ENCODE data around the gene LINGO4.

- TF ChIP-seq, protein P1, sequence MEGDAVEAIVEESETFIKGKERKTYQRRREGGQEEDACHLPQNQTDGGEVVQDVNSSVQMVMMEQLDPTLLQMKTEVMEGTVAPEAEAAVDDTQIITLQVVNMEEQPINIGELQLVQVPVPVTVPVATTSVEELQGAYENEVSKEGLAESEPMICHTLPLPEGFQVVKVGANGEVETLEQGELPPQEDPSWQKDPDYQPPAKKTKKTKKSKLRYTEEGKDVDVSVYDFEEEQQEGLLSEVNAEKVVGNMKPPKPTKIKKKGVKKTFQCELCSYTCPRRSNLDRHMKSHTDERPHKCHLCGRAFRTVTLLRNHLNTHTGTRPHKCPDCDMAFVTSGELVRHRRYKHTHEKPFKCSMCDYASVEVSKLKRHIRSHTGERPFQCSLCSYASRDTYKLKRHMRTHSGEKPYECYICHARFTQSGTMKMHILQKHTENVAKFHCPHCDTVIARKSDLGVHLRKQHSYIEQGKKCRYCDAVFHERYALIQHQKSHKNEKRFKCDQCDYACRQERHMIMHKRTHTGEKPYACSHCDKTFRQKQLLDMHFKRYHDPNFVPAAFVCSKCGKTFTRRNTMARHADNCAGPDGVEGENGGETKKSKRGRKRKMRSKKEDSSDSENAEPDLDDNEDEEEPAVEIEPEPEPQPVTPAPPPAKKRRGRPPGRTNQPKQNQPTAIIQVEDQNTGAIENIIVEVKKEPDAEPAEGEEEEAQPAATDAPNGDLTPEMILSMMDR (IDR thresholded peaks at IDR 0.05; ENCODE audit: low read depth, low read length), result no peak
- TF ChIP-seq POLR2A (IDR thresholded peaks at IDR 0.05; ENCODE audit: extremely low read depth, insufficient read length), result no peak
- no peak for TF ChIP-seq MYC (IDR thresholded peaks at IDR 0.05; ENCODE audit: low read depth, low read length)
Measured at GRCh38 chr1:151839457-151840403, 34.5 kb upstream of the LINGO4 start, which contains the start of gene C2CD4D.

All from NB4 (cell line).